CD4-positive, alpha-beta T cell treated with Interleukin-21 for 1 hour (primary cell): ENCODE data around the gene STAC2.
"Not testable (repeated sequence)": the region's sequence is repeated elsewhere in the genome, so short reads cannot be mapped to it uniquely, and the experiment has no call there.

Experiments
- DNase-seq: peaks from one replicate; pipeline ENCODE4 v3.0.0-alpha.2; 2020

Gene STAC2

GRCh38 chr17:39186481-39187002 is 39.2 kb downstream of the STAC2 start:
- DNase-seq = no peak

GRCh38 chr17:39183720-39184119 is 42.0 kb downstream of the STAC2 start:
- DNase-seq = no peak

DNA sequence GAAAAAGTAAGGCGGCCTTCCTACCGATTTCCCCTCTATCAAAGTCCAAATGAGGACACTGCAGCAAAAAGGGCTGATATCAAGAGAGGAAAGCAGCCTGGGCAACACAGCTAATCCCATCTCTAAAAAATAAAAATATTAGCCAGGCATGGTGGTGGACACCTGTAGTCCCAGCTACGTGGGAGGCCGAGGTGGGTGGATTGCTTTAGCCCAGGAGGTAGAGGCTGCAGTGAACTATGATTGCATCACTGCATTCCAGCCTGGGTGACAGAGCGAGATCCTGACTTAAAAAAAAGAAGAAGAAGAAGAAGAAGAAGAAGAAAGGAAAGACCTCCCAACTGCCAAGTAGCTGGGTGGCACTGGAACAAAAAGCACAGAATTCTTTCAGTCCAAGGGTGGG is 42.7 kb downstream of the STAC2 start:
- no peak for DNase-seq

DNA sequence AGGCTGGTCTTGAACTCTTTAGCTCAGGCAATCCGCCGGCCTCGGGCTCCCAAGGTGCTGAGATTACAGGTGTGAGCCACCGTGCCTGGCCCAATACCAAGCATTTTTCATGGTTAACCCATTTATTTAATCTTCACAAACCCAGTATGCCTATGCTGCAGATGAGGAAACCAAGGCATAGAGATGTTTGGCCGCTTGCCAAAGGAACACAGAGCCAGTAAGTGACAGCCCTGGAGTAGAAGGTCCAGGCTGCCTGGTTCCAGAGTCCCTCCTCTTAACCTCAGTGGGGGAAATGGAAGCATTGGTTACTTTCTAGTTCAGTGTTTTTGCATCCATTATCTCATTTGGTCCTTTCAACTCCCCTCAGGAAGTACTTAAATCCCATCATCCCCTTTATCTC is 44.4 kb downstream of the STAC2 start:
- no peak for DNase-seq

- DNase-seq = no peak
These were observed 47.2 kb downstream of the STAC2 start for GRCh38 chr17:39178536-39178935.

- DNase-seq = no peak
These were observed 48.5 kb downstream of the STAC2 start for GRCh38 chr17:39177256-39177655.

- DNase-seq = no peak
These were observed 50.1 kb downstream of the STAC2 start for GRCh38 chr17:39175695-39176093.

DNA sequence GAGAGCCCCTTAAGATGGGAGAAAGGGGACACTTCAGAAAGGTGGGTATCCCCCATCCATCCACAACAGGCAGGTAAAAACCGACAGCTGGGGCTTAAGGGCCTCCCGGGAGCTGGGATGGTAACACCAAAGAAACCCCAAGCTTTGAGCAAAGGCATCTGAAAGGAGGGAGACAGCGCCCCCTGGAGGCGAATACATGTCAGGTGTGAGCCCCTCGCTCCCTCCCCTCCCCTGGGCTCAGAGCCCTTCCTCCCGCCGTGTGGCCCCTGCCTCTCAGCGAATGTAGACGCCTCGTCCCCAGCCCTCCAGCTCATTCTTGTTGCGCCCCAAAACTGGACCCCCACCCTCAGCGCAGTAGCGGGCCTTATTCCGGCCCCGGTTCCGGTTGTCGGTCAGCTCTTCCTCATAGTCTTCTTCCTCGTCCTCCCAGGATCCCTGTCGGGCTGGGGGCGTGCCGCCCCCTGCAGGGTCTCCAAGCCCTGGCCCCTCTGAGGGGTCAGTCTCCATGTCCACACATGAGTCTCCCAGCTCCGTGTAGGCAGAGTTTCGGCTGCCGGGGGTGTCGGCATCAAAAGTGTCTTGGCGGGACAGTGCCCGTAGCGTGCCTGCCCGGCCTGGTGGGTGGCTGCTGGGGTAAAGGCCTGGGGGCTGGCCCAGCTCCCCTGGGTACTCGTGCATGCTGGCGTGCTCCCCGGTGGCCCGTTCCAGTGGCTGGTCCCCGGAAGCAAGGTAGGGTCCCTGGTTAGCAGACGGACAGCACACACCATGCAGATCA is 50.6 kb downstream of the STAC2 start:
- DNase-seq = peak; percentile 79

- no peak for DNase-seq
These were observed 52.0 kb downstream of the STAC2 start for GRCh38 chr17:39173526-39174274.

DNA sequence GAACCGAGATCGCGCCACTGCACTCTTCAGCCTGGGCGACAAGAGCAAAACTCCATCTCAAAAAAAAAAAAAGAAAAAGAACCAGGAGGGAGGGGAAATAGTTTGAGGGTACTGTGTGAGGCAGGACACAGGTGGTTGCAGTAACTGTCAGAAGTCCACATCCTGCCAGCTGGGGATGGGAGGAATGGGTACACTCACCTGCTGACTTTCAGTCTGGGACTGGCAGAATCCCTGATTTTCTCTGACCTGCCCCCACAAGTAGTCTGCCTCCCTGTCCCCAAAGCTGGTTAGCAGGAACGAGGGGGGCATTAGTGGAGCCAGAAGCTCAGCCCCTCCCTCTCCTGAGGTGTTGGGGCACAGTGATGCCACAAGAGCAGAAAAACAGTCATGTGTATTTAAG is 52.7 kb downstream of the STAC2 start:
- no peak for DNase-seq

GRCh38 chr17:39171933-39172332 is 53.8 kb downstream of the STAC2 start:
- no peak for DNase-seq

GRCh38 chr17:39170558-39170957 is 55.2 kb downstream of the STAC2 start:
- no peak for DNase-seq

- no peak for DNase-seq
These were observed 55.6 kb downstream of the STAC2 start for GRCh38 chr17:39170109-39170508.

DNA sequence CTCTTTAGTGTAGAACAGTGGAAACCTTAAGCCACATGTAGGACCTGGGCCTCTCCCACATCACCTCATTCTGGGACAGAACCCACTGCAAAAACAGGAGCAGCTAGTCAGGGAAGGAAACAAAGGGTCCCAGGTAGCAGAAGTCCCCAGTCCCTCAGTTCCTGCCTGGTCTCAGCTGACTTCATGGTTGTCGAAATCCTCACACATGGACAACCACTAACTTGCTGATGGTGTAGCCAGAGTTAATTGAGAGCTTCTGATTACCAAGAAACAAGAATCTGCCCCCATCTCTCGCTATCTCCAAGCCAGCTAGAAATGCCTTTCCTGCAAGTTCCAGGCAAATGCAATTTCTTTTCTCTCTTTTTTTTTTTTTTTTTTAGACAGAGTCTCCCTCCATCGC is 56.2 kb downstream of the STAC2 start:
- DNase-seq = no peak

- DNase-seq = no peak
These were observed 56.6 kb downstream of the STAC2 start for GRCh38 chr17:39169101-39169500.

- DNase-seq = not testable (repeated sequence)
These were observed 57.2 kb downstream of the STAC2 start for GRCh38 chr17:39168503-39168902.

DNA sequence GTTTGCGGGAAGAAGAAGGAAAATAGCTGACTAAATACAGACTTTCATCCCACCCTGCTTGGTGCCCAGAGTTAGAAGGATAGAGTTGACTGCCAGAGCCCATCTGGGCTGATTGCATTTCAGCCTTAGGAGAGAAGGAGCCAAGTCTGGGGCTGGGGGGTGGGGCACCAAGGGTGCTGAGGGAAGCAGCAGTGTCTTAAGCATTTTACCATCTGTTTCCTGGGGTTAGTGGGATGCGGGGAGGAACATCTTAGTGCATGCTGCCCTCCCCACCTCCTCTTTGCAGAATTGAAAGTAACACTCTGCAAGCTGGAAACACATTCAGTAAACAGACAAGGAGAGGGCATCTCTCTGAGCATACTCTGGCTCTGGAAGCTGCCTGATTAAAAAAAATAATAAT is 58.3 kb downstream of the STAC2 start:
- DNase-seq = peak; percentile 30

- no peak for DNase-seq
These were observed 59.1 kb downstream of the STAC2 start for GRCh38 chr17:39166437-39167335.

DNA sequence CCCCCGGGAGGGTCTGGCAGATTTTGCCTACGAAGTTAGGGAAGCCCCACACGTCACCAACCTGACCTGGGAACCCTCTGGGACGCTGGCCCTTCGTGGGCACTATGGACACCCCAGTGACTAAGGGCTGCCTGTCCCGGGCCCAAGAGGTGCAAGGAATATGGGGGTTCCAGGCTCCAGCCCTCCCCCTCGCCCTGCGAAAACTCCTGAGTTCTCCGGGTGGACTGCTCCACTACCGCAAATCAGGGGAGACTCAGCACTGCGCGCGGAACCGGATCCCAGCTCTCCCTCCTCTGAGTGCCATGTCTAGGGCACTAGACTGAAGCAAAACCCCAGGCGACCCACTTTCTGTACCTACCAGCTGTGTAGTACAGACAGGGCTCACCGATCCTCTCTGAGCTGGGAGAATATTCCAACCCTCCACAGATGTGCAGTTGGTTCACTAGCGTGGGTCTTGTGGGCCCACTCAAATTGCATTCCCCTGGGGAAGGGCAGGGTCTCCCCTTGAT is 59.9 kb downstream of the STAC2 start, which contains the start of gene ARL5C:
ARL5C (minus strand) TSS at position 321 of the 509 bp plus-strand sequence. CDS start 401 bp downstream, outside the sequence.
- DNase-seq = no peak

DNA sequence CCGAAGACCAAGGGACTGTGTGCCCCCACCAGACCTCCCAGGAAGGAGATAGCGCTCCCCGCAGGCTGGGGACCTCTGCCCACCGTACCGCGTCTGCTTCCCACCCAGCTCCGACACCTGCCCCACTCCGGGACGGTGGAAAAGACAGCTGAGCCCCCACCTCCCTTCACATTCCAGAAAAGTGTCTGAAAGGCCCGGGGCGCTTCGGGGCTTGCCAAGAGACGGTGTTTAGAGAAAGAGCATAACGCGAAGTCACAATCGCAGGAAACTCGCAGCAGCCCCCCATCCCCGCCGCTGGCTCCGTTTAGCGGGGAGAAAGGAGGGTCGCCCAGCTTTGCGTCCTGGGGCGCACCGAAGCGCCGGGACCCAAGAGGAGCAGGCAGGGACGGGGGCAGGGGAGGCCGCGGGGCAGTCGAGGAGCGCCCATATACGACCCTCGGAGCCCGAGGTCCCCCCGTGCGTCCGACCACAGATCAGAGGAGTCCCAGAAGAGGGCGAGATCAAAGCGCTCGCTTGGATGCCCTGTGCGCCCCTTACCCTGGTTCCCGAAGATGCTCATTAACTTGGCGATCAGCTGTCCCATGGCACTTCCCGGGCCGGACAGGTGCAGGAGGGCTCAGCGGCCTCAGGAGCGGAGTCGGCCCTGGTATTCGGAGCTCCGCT is 60.4 kb downstream of the STAC2 start:
- no peak for DNase-seq

DNA sequence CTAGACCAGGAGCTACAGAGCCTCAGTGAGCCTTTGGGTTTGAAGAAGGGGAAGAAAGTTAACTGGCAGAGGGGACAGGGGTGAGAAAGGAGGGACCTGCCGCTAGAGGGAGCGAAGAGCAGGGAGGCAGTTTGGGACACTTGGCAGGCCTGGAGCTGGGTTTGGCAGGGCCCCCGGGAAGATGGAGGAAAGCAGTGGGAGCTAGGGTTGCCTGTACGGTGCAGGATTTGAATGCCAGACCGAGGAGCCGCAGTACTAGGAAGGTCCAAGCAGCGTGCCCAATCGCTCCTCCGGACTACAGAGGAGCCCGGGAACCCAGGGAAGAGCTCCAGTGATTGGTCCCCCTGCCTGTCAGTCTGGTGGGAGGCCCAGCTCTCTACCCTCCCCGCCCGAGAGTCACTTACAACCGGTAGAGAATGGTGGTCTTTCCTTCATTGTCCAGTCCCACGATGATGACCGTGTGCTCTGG is 61.0 kb downstream of the STAC2 start:
- DNase-seq = peak; percentile 80

DNA sequence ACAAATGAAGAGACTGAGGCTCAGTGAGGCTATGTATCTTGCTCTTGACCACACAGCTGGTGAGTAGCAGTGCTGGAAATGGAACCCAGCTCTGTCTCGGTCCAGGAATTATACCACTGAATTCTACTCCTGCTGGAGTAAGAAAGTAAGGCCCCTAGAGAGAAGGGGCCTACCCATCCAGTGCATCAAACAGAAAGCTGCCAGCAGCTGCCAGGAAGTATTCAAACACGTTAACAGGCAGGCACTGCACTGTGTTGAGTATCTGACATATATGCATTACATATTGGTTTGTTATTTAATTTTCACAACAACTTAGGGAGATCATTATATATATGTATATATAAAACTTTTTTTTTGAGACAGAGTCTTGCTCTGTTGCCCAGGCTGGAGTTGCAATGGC is 63.8 kb downstream of the STAC2 start:
- DNase-seq = no peak
